ENCODE results near the gene DNAJB1. TPM values are rescaled to one million over a fixed set of nuclear protein-coding genes. Genes with fewer than 3 reads are reported as not detected.

The DNAJB1 gene
- total and polyA plus RNA-seq, 2 of the 13 experiments (the other 11 are each of a cell fraction or from before 2014, with no cell fraction given), result 87.5 to 97.3 TPM

GRCh38 chr19:14472202-14472938 lies 45.8 kb downstream of the DNAJB1 start:
- peak overlapping the region in 1 of 3 experiments; percentile 23; a peak in 1 of 6 replicates for H3K4me3 ChIP-seq (replicated peaks in 1 of 3; ENCODE audit: insufficient read depth in 1 of 3, low read depth in 2 of 3, low read length in 3 of 3)
- H3K79me2 ChIP-seq (ENCODE audit: insufficient read depth, low read length), result no peaks in the 10 kb centered on the region
- no peaks in the 10 kb centered on the region for H4K20me1 ChIP-seq (ENCODE audit: insufficient read depth, low read length)
- 0 out of 2 replicates have a peak overlapping the region, but pooled peaks have one; percentile 1 for H3K9ac ChIP-seq (ENCODE audit: insufficient read depth, low read depth, low read length)
- no peaks in the 10 kb centered on the region; a peak in 1 of 5 replicates for H3K27me3 ChIP-seq (ENCODE audit: control insufficient read depth in 1 of 2, insufficient read depth in 2 of 2, low read length in 2 of 2)
- peaks cover 0 to 2% of the 10 kb centered on the region in 2 experiments for H3K36me3 ChIP-seq (replicated peaks in 1 of 2; ENCODE audit: control insufficient read depth in 1 of 2, insufficient read depth in 2 of 2, low read length in 2 of 2)
- no peaks in the 10 kb centered on the region for H3K9me3 ChIP-seq (ENCODE audit: low read length)
- ChIA-PET CTCF (ENCODE audit: low intra/inter-chr PET ratio, low total read pairs) (no interaction called here), POLR2A (interaction anchor here (1.0 kb wide), 1 partner anchor 46 kb away, joined by 3 read pairs; the partner anchor contains the start of gene DNAJB1)
- in situ Hi-C loops (cut with HindIII; ENCODE audit: extremely low pct_ligation_motif_present, low pct_unique_long_range_greater_than_20kb), result no loop called here
- H2AFZ ChIP-seq (ENCODE audit: low read length), result no peak overlapping the region
- ATAC-seq (peak; percentile 58), DNase-seq (ENCODE audit: low spot score) (no peak), FAIRE-seq (no peak)
- intact Hi-C loops (cut with micrococcal nuclease; ENCODE audit: unreplicated experiment), result no loop called here
- 66% methylated on average over 26 of the region's 66 CpGs for WGBS (ENCODE audit: low lambda C conversion rate)
- no peak overlapping the region for H3K27ac ChIP-seq (ENCODE audit: extremely low read length, insufficient read depth, low read length)
- H3K4me1 ChIP-seq (ENCODE audit: insufficient read depth, low read length), result peaks cover 20% of the 10 kb centered on the region
- H3K4me2 ChIP-seq (ENCODE audit: low read depth, low read length), result peak overlapping the region; percentile 42
- BruUV-seq (replicated peaks), result no TSS peak
- TF ChIP-seq RAD21 (CRISPR knock-in tag; IDR thresholded peaks at IDR 0.05) (peak; percentile 73), PHF8 (CRISPR knock-in tag; IDR thresholded peaks at IDR 0.05) (peak; percentile 37; the same call in 1 of the 2 replicates), CC2D1A (CRISPR knock-in tag; IDR thresholded peaks at IDR 0.05) (no peak), FOXO1 (CRISPR knock-in tag; IDR thresholded peaks at IDR 0.05) (peak; percentile 35; the same call in 1 of the 2 replicates), KDM2A (CRISPR knock-in tag; IDR thresholded peaks at IDR 0.05; ENCODE audit: borderline replicate concordance, low read depth) (peak; percentile 98), CTCF (CRISPR knock-in tag; IDR thresholded peaks at IDR 0.05) (peak; percentile 88), HDAC1 (CRISPR knock-in tag; IDR thresholded peaks at IDR 0.05) (peak; percentile 34; the same call in 1 of the 2 replicates), HNRNPL (IDR thresholded peaks at IDR 0.05; ENCODE audit: low read depth, low read length) (no peak), SALL1 (CRISPR knock-in tag; IDR thresholded peaks at IDR 0.05) (peak; percentile 23; the same call in 1 of the 2 replicates), NR2F6 (IDR thresholded peaks at IDR 0.05) (no peak), NR2F6 (CRISPR knock-in tag; IDR thresholded peaks at IDR 0.05) (0 out of 2 replicates have a peak, but pooled peaks have one; percentile 26), HOXA3 (CRISPR knock-in tag; IDR thresholded peaks at IDR 0.05) (peak; percentile 57), ISX (CRISPR knock-in tag; conservative IDR thresholded peaks at IDR 0.05) (no peak), CHCHD3 (CRISPR knock-in tag; IDR thresholded peaks at IDR 0.05) (0 out of 2 replicates have a peak, but pooled peaks have one; percentile 50), HNRNPLL (IDR thresholded peaks at IDR 0.05; ENCODE audit: low read depth, low read length, poor library complexity, severe bottlenecking) (peak; percentile 84), CAMTA2 (CRISPR knock-in tag; IDR thresholded peaks at IDR 0.05; ENCODE audit: borderline replicate concordance) (peak; percentile 54; the same call in 1 of the 2 replicates), BORCS8-MEF2B (CRISPR knock-in tag; IDR thresholded peaks at IDR 0.05) (peak; percentile 23; the same call in 1 of the 2 replicates), ZNF563 (CRISPR knock-in tag; IDR thresholded peaks at IDR 0.05) (peak; percentile 52; the same call in 1 of the 2 replicates), ETV5 (CRISPR knock-in tag; IDR thresholded peaks at IDR 0.05; ENCODE audit: borderline replicate concordance) (0 out of 2 replicates have a peak, but pooled peaks have one; percentile 7), FOXK1 (CRISPR knock-in tag; IDR thresholded peaks at IDR 0.05; ENCODE audit: borderline replicate concordance, low read depth) (0 out of 2 replicates have a peak, but pooled peaks have one; percentile 11), ZBTB33 (CRISPR knock-in tag; IDR thresholded peaks at IDR 0.05) (peak; percentile 85; the same call in 1 of the 2 replicates), ZNF792 (CRISPR knock-in tag; IDR thresholded peaks at IDR 0.05) (no peak), GFI1 (CRISPR knock-in tag; IDR thresholded peaks at IDR 0.05; ENCODE audit: borderline replicate concordance) (no peak)
